IMR-90 (cell line): Measurements from ENCODE around the gene IDI2. TPM values are rescaled to one million over a fixed set of nuclear protein-coding genes. Genes with fewer than 3 reads are reported as not detected.

ENCODE experiments used
- ATAC-seq: fragments of 200-7000 bp; cut with Tn5 transposase; 2 replicates; pipeline ENCODE4 v1.9.1; 2020; ENCODE audit warnings: low read depth, mild to moderate bottlenecking, moderate library complexity
- BruUV-seq: library from RNA; stranded (reverse); fragments of 400-500 nt; replicated peaks from 2 replicates; lab custom pipeline; 2021; lab: Mats Ljungman, UMichigan
- CTCF ChIA-PET: fragments of 300-600 bp; formaldehyde crosslinking; extraction: SDS; loops from one replicate; lab custom pipeline; 2021; ENCODE audit warnings: antibody characterized with exemption; lab: Yijun Ruan, JAX
- POLR2A ChIA-PET: fragments of 300-600 bp; sonication (Branson Sonifier 250); formaldehyde crosslinking; loops from one replicate; lab custom pipeline; 2022; ENCODE audit warnings: antibody characterized with exemption; ENCODE audit not compliant: unreplicated experiment; lab: Charles Lee
- DNase-seq: peaks from one replicate; pipeline ENCODE4 v3.0.0; 2013
- H2AFZ ChIP-seq: replicated peaks from 2 replicates; pipeline ENCODE3; 2013; ENCODE audit warnings: low read length, mild to moderate bottlenecking; ENCODE audit not compliant: poor library complexity
- H2AK5ac ChIP-seq: 2 replicates; pipeline ENCODE4 v1.6.1; 2013; ENCODE audit warnings: low read depth, low read length, inconsistent platforms
- H2AK9ac ChIP-seq: replicated peaks from 2 replicates; pipeline ENCODE3; 2013; ENCODE audit warnings: mild to moderate bottlenecking, low read depth, low read length, moderate library complexity; ENCODE audit not compliant: poor library complexity
- H2BK120ac ChIP-seq: 2 replicates; pipeline ENCODE4 v1.6.1; 2013; ENCODE audit warnings: low read depth, low read length, inconsistent platforms
- H2BK15ac ChIP-seq: 3 replicates; pipeline ENCODE4 v1.6.1; 2013; ENCODE audit warnings: low read depth, low read length, inconsistent platforms
- H2BK20ac ChIP-seq: 2 replicates; pipeline ENCODE4 v1.6.1; 2013; ENCODE audit warnings: low read depth, mild to moderate bottlenecking, inconsistent platforms, low read length, moderate library complexity
- H2BK5ac ChIP-seq: 2 replicates; pipeline ENCODE4 v1.6.1; 2013; ENCODE audit warnings: mild to moderate bottlenecking, low read depth, low read length, inconsistent platforms; ENCODE audit not compliant: poor library complexity, severe bottlenecking
- H3K14ac ChIP-seq: replicated peaks from 2 replicates; pipeline ENCODE4 v1.6.1; 2013; ENCODE audit warnings: low read depth, low read length, inconsistent platforms
- H3K18ac ChIP-seq: 2 replicates; pipeline ENCODE4 v1.6.1; 2013; ENCODE audit warnings: low read depth, low read length, control low read depth
- H3K23ac ChIP-seq: 2 replicates; pipeline ENCODE4 v1.6.1; 2013; ENCODE audit warnings: low read depth, low read length, inconsistent platforms
- H3K27ac ChIP-seq: 2 replicates; pipeline ENCODE4 v1.5.1; 2013; ENCODE audit warnings: mild to moderate bottlenecking, control low read depth, low read length; ENCODE audit not compliant: insufficient read depth
- H3K27me3 ChIP-seq: 2 replicates; pipeline ENCODE4 v1.6.1; 2013; ENCODE audit warnings: low read length; ENCODE audit not compliant: control insufficient read depth, insufficient read depth
- H3K36me3 ChIP-seq: 2 replicates; pipeline ENCODE4 v1.6.1; 2013; ENCODE audit warnings: low read length, mixed read lengths; ENCODE audit not compliant: control insufficient read depth, insufficient read depth
- H3K4ac ChIP-seq: 2 replicates; pipeline ENCODE4 v1.6.1; 2013; ENCODE audit warnings: low read depth, low read length, inconsistent platforms
- H3K4me1 ChIP-seq: 2 replicates; pipeline ENCODE4 v1.6.1; 2013; ENCODE audit warnings: low read length, mixed read lengths; ENCODE audit not compliant: control insufficient read depth, insufficient read depth
- H3K4me2 ChIP-seq: 2 replicates; pipeline ENCODE4 v1.6.1; 2013; ENCODE audit warnings: low read depth, mild to moderate bottlenecking, control low read depth, low read length, moderate library complexity
- H3K4me3 ChIP-seq: 2 replicates; pipeline ENCODE4 v1.5.1; 2013; ENCODE audit warnings: low read depth, mild to moderate bottlenecking, control low read depth, low read length, moderate library complexity; ENCODE audit not compliant: insufficient read depth
- H3K56ac ChIP-seq: 2 replicates; pipeline ENCODE4 v1.6.1; 2013; ENCODE audit warnings: low read length, inconsistent platforms; ENCODE audit not compliant: insufficient read depth; ENCODE audit errors: extremely low read depth
- H3K79me1 ChIP-seq, 2 experiments: 2 replicates each; pipeline ENCODE4 v1.6.1; 2013; ENCODE audit warnings: low read length in 2 of 2, inconsistent platforms in 1 of 2, low read depth in 1 of 2
- H3K9ac ChIP-seq: 2 replicates; pipeline ENCODE4 v1.6.1; 2013; ENCODE audit warnings: low read depth, low read length, control low read depth
- H3K9me1 ChIP-seq: 2 replicates; pipeline ENCODE4 v1.6.1; 2013; ENCODE audit warnings: low read length, inconsistent platforms; ENCODE audit not compliant: insufficient read depth
- H3K9me3 ChIP-seq: 2 replicates; pipeline ENCODE4 v1.6.1; 2013; ENCODE audit warnings: low read length; ENCODE audit not compliant: control insufficient read depth, insufficient read depth
- H4K20me1 ChIP-seq: 2 replicates; pipeline ENCODE4 v1.6.1; 2013; ENCODE audit warnings: low read length, inconsistent platforms; ENCODE audit not compliant: insufficient read depth
- H4K5ac ChIP-seq: 2 replicates; pipeline ENCODE4 v1.6.1; 2013; ENCODE audit warnings: mild to moderate bottlenecking, low read depth, low read length, control low read depth
- H4K8ac ChIP-seq, 2 experiments: 2 replicates each; pipeline ENCODE4 v1.6.1; 2013; ENCODE audit warnings: low read depth in 2 of 2, low read length in 2 of 2, control low read depth in 1 of 2, inconsistent platforms in 1 of 2
- H4K91ac ChIP-seq: 2 replicates; pipeline ENCODE4 v1.6.1; 2013; ENCODE audit warnings: low read depth, low read length, inconsistent platforms; ENCODE audit not compliant: insufficient read depth
- CEBPB ChIP-seq: IDR thresholded peaks from 2 replicates; pipeline ENCODE4 v1.6.1; 2012; ENCODE audit warnings: low read depth, low read length, improper control_type of control experiment
- MAFK ChIP-seq: IDR thresholded peaks from 2 replicates; pipeline ENCODE4 v1.6.1; 2012; ENCODE audit warnings: low read depth, low read length, improper control_type of control experiment
- MAZ ChIP-seq: IDR thresholded peaks from 2 replicates; pipeline ENCODE4 v1.6.1; 2012; ENCODE audit warnings: low read depth, mild to moderate bottlenecking, low read length, improper control_type of control experiment, moderate library complexity, borderline replicate concordance
- NFE2L2 ChIP-seq: fragments of 150-350 bp; IDR thresholded peaks from 2 replicates; pipeline ENCODE4 v1.6.1; 2016; ENCODE audit warnings: low read depth, mild to moderate bottlenecking, low read length
- POLR2A ChIP-seq: IDR thresholded peaks from 2 replicates; pipeline ENCODE4 v1.6.1; 2012; ENCODE audit warnings: mild to moderate bottlenecking, low read depth, low read length
- RCOR1 ChIP-seq: IDR thresholded peaks from 2 replicates; pipeline ENCODE4 v1.6.1; 2012; ENCODE audit warnings: mild to moderate bottlenecking, low read length, improper control_type of control experiment; ENCODE audit not compliant: insufficient replicate concordance
- RFX5 ChIP-seq: IDR thresholded peaks from 2 replicates; pipeline ENCODE4 v1.8.0; 2012; ENCODE audit warnings: low read depth, mild to moderate bottlenecking, low read length, moderate library complexity
- SMC3 ChIP-seq: fragments of 150-350 bp; IDR thresholded peaks from 2 replicates; pipeline ENCODE4 v1.6.1; 2016; ENCODE audit warnings: low read depth, mild to moderate bottlenecking, antibody characterized with exemption, low read length, moderate library complexity
- WGBS, 2 experiments: methylation state at CpG; one replicate each; pipeline versions ENCODE4 v1.1.5 to v1.1.7; 2013; ENCODE audit warnings: missing lambda C conversion rate in 2 of 2; ENCODE audit not compliant: insufficient read length in 1 of 2; ENCODE audit errors: extremely low coverage in 2 of 2; 5-methylcytosine and 5-hydroxymethylcytosine counted together
- dilution Hi-C: fragments of 300-500 bp; cut with HindIII; formaldehyde crosslinking; loops from one replicate; pipeline ENCODE4 v1.14.3; 2018; ENCODE audit warnings: low sequenced_read_pairs; ENCODE audit not compliant: unreplicated experiment
- in situ Hi-C: fragments of 300-500 bp; cut with MboI; formaldehyde crosslinking; loops from 3 replicates; pipeline ENCODE4 v1.14.3; 2019; ENCODE audit warnings: low sequenced_read_pairs, inconsistent platforms, mixed read lengths
- intact Hi-C: fragments of 100-400 bp; cut with micrococcal nuclease; formaldehyde crosslinking; loops from 2 replicates; pipeline ENCODE4 v1.10.0; 2022
- polyA plus RNA-seq, 3 experiments: library from polyadenylated mRNA; depleted of rRNA; stranded (reverse); fragments of >200 nt; gene quantifications; 2 replicates each; pipeline ENCODE4 v1.2.3, GENCODE V29; 2012; ENCODE audit warnings: low replicate concordance in 1 of 3
- total RNA-seq: library from RNA; depleted of rRNA; stranded (reverse); fragments of >200 nt; gene quantifications from 2 replicates; pipeline ENCODE4 v1.2.3, GENCODE V29; 2012
- TF ChIP-seq, protein P1 (sequence below): conservative IDR thresholded peaks from 2 replicates; pipeline ENCODE4 v1.5.1; 2012; ENCODE audit warnings: mild to moderate bottlenecking, low read depth, low read length, improper control_type of control experiment
- TF ChIP-seq, protein P2 (sequence below): fragments of 150-350 bp; IDR thresholded peaks from 2 replicates; pipeline ENCODE4 v1.6.1; 2017; ENCODE audit warnings: mild to moderate bottlenecking, antibody characterized with exemption, low read length, low read depth

Gene IDI2
- total and polyA plus RNA-seq, 2 of the 4 experiments (the other 2 are of a cell fraction): not detected

- TF ChIP-seq CEBPB (no peak), MAZ (no peak), RCOR1 (no peak), POLR2A (no peak), RFX5 (no peak), MAFK (no peak), NFE2L2 (no peak), SMC3 (no peak)
- TF ChIP-seq, protein P1, sequence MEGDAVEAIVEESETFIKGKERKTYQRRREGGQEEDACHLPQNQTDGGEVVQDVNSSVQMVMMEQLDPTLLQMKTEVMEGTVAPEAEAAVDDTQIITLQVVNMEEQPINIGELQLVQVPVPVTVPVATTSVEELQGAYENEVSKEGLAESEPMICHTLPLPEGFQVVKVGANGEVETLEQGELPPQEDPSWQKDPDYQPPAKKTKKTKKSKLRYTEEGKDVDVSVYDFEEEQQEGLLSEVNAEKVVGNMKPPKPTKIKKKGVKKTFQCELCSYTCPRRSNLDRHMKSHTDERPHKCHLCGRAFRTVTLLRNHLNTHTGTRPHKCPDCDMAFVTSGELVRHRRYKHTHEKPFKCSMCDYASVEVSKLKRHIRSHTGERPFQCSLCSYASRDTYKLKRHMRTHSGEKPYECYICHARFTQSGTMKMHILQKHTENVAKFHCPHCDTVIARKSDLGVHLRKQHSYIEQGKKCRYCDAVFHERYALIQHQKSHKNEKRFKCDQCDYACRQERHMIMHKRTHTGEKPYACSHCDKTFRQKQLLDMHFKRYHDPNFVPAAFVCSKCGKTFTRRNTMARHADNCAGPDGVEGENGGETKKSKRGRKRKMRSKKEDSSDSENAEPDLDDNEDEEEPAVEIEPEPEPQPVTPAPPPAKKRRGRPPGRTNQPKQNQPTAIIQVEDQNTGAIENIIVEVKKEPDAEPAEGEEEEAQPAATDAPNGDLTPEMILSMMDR: no peak
- TF ChIP-seq, protein P2, sequence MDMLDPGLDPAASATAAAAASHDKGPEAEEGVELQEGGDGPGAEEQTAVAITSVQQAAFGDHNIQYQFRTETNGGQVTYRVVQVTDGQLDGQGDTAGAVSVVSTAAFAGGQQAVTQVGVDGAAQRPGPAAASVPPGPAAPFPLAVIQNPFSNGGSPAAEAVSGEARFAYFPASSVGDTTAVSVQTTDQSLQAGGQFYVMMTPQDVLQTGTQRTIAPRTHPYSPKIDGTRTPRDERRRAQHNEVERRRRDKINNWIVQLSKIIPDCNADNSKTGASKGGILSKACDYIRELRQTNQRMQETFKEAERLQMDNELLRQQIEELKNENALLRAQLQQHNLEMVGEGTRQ: no peak
- peaks cover 20% of the 10 kb centered on the region for H3K36me3 ChIP-seq
- H3K9ac ChIP-seq: no peak overlapping the region
- CTCF ChIA-PET: no interaction called here
- H2AK5ac ChIP-seq: no peak overlapping the region
- POLR2A ChIA-PET: no interaction called here
- dilution Hi-C loops (no loop called here), in situ Hi-C loops (no loop called here), intact Hi-C loops (no loop called here)
- no peak overlapping the region for H4K8ac ChIP-seq
- H3K9me3 ChIP-seq: no peaks in the 10 kb centered on the region
- H3K9me1 ChIP-seq: peaks cover 17% of the 10 kb centered on the region
- no peak overlapping the region for H3K56ac ChIP-seq
- H4K5ac ChIP-seq: no peak overlapping the region
- no peak overlapping the region for H3K27ac ChIP-seq
- no peak overlapping the region for H2BK15ac ChIP-seq
- no peak overlapping the region for H2AK9ac ChIP-seq
- H3K79me1 ChIP-seq: peaks cover 34 to 58% of the 10 kb centered on the region in 2 experiments
- H3K18ac ChIP-seq: no peak overlapping the region
- no peak overlapping the region for H4K91ac ChIP-seq
- no TSS peak for BruUV-seq
- peaks cover 46% of the 10 kb centered on the region for H4K20me1 ChIP-seq
- H3K4me3 ChIP-seq: no peak overlapping the region
- H3K23ac ChIP-seq: no peak overlapping the region
- H3K27me3 ChIP-seq: no peaks in the 10 kb centered on the region
- H3K4me1 ChIP-seq: peaks cover 11% of the 10 kb centered on the region
- H2BK5ac ChIP-seq: no peak overlapping the region
- H3K4ac ChIP-seq: no peak overlapping the region
- WGBS, 2 experiments: 81% methylated on average over 6 of the region's 6 CpGs; no CpG with 5 or more reads in 1 of the 2 experiments
- H3K4me2 ChIP-seq: no peak overlapping the region
- no peak overlapping the region for H2BK20ac ChIP-seq
- H3K14ac ChIP-seq: no peak overlapping the region
- no peak overlapping the region for H2BK120ac ChIP-seq
- no peak for ATAC-seq
- no peak overlapping the region for H2AFZ ChIP-seq
- DNase-seq: no peak
Observed at GRCh38 chr10:990808-991207, 34.9 kb downstream of the IDI2 start.
